Right renal cortex interstitium (tissue), 3 donors: ENCODE measurements around the gene HMGA1. TPM values are rescaled to one million over a fixed set of nuclear protein-coding genes. Genes with fewer than 3 reads are reported as not detected.

ENCODE experiments used
- DNase-seq, 3 donors: peaks; one replicate each; pipeline ENCODE4 v3.0.0-alpha.2; 2013; ENCODE audit warnings: low read depth in 3 of 3, low spot score in 2 of 3
- polyA plus RNA-seq, 3 donors: library from polyadenylated mRNA; unstranded; fragments of 120-200 nt; gene quantifications; one replicate each; pipeline ENCODE4 v1.2.1, GENCODE V29; 2013; ENCODE audit not compliant: insufficient read length in 3 of 3

The HMGA1 gene
- polyA plus RNA-seq, 3 donors = 80.2 to 117 (median 97.5) TPM

GRCh38 chr6:34285448-34286164 lies 48.9 kb downstream of the HMGA1 start:
- no peak for DNase-seq

- no peak for DNase-seq
Measured at GRCh38 chr6:34288581-34288980, 51.9 kb downstream of the HMGA1 start.

- no peak for DNase-seq
Measured at GRCh38 chr6:34289137-34289536, 52.5 kb downstream of the HMGA1 start.

GRCh38 chr6:34292954-34293353 lies 56.3 kb downstream of the HMGA1 start:
- no peak for DNase-seq

DNA sequence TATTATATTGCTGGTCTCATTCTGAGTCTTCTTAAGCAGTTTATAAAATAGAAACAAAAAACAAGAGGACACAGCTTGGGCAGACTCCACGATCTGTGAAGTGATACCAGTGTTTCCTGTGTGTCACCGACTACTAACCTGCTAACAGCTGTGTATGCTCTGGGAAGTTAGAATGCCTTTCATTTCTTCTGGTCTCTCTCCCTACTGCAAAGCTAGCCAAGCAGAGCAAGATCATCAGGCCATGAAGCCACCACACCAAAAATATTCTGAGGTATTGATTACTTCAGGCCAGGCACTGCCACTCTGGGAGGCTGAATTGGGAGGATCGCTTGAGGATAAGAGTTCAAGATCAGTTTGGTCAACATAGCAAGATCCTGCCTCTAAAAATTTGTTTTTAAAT lies 59.0 kb downstream of the HMGA1 start:
- DNase-seq = no peak

Other genes starting within 250 kb of the HMGA1 start
- gene GRM4, start 90.8 kb upstream of the HMGA1 start, polyA plus RNA-seq = under 1 TPM; 0.42 to 0.62 (median 0.49) TPM
- 10 to 100 TPM; 12.4 to 14.1 (median 13.3) TPM for gene SMIM29, start 12.1 kb downstream of the HMGA1 start, polyA plus RNA-seq
- gene NUDT3, start 155.8 kb downstream of the HMGA1 start, polyA plus RNA-seq = 10 to 100 TPM; 13.9 to 16.1 (median 15.6) TPM
- 1,000 to 10,000 TPM; 1,392 to 1,491 (median 1,410) TPM for gene RPS10, start 189.2 kb downstream of the HMGA1 start, polyA plus RNA-seq
- gene PACSIN1, start 229.2 kb downstream of the HMGA1 start, polyA plus RNA-seq = under 1 TPM; 0.72 to 0.79 (median 0.75) TPM